GM12892 (cell line): ENCODE data around the gene TRPM4.

ENCODE experiments used
- POLR2AphosphoS5 ChIP-seq: IDR thresholded peaks from 2 replicates; pipeline ENCODE4 v1.6.1; 2011; ENCODE audit warnings: low read depth, low read length, control low read depth
- TAF1 ChIP-seq: IDR thresholded peaks from 2 replicates; pipeline ENCODE4 v1.6.1; 2011; ENCODE audit warnings: low read depth, mild to moderate bottlenecking, control low read depth, low read length, borderline replicate concordance

DNA sequence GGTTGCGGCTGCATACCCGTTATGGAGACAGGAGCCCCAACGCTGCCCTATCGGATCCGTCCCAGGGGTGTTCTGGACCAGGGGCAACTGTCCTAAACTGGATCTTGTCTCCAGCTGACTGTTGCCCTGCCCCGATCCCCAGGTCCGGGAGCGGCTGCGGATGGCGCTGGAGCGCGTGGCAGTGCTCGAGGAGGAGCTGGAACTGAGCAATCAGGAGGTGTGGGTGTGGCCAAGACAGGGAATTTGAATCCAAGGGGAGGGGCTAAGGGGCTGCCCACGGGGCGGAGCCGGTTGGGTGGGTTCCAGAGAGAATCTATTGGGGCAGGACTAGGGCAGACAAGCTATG is 28.4 kb upstream of the TRPM4 start:
- no peak for TF ChIP-seq TAF1
- TF ChIP-seq POLR2AphosphoS5: no peak
